A549 (cell line): ENCODE results near the gene PARVB.

Experiments
- CHD4 ChIP-seq: fragments of 200-600 bp; sonication (generic); IDR thresholded peaks from 2 replicates; pipeline ENCODE4 v1.6.1; 2016; ENCODE audit warnings: antibody characterized with exemption, mild to moderate bottlenecking, borderline replicate concordance
- RFX5 ChIP-seq: fragments of 450-650 bp; IDR thresholded peaks from 2 replicates; pipeline ENCODE4 v1.7.1; 2014; ENCODE audit warnings: antibody characterized with exemption, mild to moderate bottlenecking, moderate library complexity
- ZFP36 ChIP-seq: fragments of 450-650 bp; IDR thresholded peaks from 2 replicates; pipeline ENCODE4 v1.6.1; 2014; ENCODE audit warnings: borderline replicate concordance; ENCODE audit not compliant: partially characterized antibody
- TF ChIP-seq, protein P1 (sequence below): IDR thresholded peaks from 2 replicates; pipeline ENCODE4 v1.6.1; 2012
- TF ChIP-seq, protein P2 (sequence below): fragments of >200 bp; sonication (Bioruptor Twin); formaldehyde crosslinking; IDR thresholded peaks from 3 replicates; pipeline ENCODE4 v1.5.1; 2016

DNA sequence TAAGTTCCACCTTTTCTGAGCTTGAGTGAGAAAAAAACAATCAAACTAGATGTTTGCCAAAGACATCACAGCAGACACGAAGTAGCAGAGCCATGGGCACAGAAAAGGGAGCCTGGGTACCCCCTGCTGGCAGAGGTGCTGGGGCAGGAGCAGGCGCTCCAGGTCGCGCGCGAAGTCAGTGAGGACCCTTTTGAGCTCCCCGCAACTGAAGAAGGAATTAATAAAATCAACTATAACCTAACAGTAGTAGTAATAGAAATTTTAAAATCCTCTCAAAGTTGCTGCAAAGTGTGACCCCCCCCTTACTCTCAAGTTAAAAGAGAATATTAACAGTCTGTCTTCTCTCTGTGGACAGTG, 20.0 kb upstream of the PARVB start:
- TF ChIP-seq, protein P1, sequence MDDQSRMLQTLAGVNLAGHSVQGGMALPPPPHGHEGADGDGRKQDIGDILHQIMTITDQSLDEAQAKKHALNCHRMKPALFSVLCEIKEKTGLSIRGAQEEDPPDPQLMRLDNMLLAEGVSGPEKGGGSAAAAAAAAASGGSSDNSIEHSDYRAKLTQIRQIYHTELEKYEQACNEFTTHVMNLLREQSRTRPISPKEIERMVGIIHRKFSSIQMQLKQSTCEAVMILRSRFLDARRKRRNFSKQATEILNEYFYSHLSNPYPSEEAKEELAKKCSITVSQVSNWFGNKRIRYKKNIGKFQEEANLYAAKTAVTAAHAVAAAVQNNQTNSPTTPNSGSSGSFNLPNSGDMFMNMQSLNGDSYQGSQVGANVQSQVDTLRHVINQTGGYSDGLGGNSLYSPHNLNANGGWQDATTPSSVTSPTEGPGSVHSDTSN, result no peak
- TF ChIP-seq CHD4 (no peak), ZFP36 (no peak), RFX5 (no peak)
- TF ChIP-seq, protein P2, sequence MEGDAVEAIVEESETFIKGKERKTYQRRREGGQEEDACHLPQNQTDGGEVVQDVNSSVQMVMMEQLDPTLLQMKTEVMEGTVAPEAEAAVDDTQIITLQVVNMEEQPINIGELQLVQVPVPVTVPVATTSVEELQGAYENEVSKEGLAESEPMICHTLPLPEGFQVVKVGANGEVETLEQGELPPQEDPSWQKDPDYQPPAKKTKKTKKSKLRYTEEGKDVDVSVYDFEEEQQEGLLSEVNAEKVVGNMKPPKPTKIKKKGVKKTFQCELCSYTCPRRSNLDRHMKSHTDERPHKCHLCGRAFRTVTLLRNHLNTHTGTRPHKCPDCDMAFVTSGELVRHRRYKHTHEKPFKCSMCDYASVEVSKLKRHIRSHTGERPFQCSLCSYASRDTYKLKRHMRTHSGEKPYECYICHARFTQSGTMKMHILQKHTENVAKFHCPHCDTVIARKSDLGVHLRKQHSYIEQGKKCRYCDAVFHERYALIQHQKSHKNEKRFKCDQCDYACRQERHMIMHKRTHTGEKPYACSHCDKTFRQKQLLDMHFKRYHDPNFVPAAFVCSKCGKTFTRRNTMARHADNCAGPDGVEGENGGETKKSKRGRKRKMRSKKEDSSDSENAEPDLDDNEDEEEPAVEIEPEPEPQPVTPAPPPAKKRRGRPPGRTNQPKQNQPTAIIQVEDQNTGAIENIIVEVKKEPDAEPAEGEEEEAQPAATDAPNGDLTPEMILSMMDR, result no peak
